HG03066 (cell line): ENCODE measurements around the gene AQP2.

Experiments used
- ATAC-seq: cut with Tn5 transposase; IDR thresholded peaks from one replicate; pipeline ENCODE4 v1.9.1; 2021; ENCODE audit warnings: low read depth; ENCODE audit not compliant: unreplicated experiment

The AQP2 gene, protein sequence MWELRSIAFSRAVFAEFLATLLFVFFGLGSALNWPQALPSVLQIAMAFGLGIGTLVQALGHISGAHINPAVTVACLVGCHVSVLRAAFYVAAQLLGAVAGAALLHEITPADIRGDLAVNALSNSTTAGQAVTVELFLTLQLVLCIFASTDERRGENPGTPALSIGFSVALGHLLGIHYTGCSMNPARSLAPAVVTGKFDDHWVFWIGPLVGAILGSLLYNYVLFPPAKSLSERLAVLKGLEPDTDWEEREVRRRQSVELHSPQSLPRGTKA

DNA sequence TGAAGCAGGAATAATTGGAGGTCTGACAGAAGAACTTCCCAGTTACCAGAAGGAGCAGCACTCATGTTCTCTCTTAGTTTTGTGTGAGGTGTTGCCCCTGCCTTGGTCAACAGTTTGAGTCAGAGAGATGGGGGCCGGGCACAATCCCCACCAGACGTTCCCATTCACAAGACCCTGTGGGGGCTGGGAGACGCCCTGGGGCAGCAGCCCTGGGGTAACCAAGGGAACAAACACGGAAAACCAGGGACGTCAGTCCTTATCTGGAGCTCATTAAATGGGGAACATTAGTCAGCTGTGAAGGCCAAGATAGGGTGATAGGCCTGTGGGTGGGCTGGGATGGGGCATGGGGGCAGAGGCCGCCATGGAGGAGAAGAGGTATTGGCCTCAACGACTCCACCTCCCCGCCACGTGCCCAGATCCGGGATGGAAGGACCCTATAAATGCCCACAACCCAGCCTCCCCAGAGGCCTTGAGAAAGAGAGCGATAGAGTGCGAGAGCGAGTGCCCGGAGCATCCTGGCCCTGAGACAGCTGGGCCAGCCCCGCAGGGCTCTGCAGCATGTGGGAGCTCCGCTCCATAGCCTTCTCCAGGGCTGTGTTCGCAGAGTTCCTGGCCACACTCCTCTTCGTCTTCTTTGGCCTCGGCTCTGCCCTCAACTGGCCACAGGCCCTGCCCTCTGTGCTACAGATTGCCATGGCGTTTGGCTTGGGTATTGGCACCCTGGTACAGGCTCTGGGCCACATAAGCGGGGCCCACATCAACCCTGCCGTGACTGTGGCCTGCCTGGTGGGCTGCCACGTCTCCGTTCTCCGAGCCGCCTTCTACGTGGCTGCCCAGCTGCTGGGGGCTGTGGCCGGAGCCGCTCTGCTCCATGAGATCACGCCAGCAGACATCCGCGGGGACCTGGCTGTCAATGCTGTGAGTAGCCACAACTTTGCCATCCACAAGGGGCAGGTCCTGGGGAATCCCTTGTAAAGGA, at the start of gene AQP2:
Gene AQP2 (plus strand): TSS at position 465 of the 979 bp plus-strand sequence. CDS start 94 bp downstream, at position 559.
- ATAC-seq = no peak

DNA sequence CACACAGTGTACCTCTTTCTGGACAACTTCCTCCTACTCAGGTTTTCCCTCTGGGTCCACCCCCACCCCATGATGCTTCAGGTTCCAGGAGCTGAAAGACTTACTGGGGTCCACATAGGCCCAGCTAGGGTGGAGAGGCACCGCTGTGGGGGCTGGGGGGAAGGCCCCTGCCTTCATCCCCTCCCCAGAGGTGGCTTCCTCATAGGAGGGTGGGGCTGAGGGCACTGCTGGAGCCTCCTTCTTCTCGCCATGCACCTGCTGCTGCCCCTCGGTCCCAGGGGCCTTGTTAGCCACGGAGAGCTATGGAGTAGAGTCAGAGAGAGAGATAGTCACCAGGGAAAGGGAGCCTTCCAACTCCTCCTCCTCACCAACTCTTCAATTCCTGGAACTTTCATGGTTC, 49.5 kb upstream of the AQP2 start:
- no peak for ATAC-seq

DNA sequence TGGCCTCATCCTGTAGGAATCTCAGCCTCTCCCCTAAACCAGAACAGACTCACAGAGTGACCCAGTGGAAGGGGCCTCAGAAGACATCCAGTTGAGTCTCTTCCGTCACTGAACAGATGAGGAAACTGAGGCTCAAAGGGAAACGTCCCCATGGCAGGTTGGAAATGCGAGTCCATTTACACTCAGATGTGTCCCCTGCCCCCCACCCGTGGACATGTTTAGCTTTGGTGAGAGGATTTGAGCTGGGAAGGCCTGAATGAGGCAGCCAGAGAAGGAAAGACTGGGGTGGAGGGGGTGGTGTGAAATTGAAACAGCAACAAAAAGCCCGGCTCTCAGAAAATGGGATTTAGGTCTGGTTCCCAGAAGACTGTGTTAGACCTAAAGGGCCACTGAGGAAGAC, 48.6 kb upstream of the AQP2 start:
- no peak for ATAC-seq

DNA sequence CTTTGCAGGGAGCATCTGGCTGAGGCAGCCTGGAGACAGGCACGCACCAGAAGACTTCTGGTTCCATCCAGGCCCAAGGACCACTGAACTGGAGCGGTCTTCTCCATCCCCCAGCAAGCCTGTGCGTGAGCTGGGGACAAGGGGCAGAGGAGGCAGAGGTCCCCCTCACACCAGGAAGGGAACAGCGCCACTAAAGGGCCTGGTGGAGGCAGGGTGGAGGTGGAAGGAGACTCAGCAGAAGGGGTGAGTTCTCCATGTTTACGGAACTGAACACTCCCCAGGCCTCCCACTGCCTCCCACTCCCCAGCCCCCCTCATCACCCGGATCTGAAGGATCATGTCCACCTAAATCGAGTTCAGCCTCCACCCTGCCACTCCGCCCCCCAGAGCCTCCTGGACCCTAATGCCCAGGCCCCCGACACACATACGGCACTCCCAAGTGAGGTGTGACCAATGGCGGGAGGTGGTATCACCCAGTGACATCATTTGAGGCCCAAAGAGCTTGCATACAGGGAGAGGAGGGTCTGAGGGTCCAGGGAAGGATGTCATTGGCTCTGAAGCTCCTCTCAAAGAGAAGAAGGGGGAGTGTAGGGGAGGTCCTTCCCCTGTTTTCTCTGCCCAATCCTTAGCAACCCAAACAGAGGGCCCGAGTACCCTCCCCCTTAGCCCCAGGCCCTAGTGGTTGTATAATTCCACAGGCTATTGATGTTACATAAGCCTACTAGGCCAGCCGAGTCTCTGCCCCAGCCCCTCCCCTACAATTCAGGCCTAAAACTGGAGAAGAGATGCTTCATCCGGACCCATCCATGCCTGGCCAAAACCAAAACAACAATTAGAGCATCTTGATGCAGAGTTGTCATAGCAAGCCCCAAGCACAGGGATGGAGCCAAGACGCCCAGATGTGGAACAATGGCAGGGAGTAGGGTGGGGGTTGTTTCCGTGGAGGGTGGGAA, 47.9 kb upstream of the AQP2 start:
- ATAC-seq = no peak

DNA sequence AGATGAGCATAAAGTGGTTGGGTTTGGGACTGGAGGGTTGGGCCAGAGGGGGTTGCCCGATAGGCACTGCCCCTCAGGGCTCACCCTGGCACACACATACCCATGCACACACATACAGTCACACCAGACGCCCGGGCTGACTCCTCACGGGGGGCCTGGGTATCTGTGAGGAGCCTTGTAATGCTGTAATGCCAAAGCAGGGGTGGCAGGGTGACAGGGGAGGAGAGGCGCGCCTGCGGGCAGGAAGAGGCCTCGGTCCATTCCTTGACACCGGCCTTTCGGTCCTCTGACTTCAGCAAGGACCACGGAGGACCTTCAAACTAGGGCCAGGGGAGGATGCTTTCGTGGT, 47.2 kb upstream of the AQP2 start:
- no peak for ATAC-seq

DNA sequence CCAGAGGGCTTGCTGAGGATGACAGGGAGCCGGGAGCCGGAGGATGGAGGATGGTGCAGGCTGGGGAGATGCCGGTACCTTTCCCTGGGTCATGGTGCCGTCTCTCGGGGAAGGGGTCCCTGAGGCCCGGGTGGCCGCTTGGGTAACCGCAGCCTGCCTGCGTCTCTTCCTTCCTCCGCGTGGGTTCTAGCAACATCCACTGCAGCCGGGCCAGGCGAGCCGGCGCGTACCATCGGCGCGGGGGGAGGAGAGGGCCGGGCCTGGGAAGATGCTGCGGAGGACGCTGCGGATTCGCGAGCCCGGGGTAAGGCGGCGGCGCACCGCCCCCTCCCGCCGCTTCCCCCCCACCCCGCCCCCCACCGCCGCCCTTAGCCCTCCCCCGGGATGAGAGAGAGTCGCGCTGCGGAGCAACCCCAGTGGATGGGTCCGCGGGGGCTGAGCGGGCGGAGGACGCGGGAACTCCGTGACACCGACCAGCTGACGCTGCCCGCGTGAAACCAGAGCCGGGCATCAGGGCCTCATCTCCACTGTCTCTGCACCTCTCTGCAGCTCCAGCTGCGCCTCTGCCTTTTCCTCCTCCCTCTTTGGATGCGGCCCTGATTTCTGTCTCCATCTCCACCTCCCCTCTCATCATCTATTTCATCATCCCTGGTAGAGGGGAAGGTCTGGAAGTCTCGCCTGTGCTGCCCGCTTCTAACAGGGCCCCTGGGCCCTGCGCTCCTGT, 46.7 kb upstream of the AQP2 start, which contains the start of gene FAIM2:
Gene FAIM2 (minus strand): TSS at position 201 of the 724 bp plus-strand sequence. CDS start 108 bp downstream, at position 93.
- no peak for ATAC-seq

DNA sequence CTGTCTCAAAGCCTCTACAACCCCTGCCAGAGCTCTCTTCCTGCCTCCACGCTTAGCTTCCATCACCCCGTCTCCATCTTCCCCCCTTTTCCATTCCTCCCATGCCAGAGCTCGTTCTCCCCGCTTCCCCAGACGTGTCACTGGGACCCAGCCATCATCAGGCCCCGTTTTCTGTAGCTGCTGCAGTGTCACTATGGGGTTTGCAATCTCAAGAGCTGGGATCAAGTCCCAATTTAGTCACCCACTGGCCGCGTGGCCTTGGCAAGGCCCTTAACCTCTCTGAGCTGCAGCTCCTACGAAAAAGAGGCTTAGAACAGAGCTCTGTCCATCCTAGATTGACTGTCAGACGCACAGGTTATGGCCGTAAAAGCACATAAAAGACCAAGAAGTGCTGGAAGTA, 45.9 kb upstream of the AQP2 start:
- no peak for ATAC-seq

DNA sequence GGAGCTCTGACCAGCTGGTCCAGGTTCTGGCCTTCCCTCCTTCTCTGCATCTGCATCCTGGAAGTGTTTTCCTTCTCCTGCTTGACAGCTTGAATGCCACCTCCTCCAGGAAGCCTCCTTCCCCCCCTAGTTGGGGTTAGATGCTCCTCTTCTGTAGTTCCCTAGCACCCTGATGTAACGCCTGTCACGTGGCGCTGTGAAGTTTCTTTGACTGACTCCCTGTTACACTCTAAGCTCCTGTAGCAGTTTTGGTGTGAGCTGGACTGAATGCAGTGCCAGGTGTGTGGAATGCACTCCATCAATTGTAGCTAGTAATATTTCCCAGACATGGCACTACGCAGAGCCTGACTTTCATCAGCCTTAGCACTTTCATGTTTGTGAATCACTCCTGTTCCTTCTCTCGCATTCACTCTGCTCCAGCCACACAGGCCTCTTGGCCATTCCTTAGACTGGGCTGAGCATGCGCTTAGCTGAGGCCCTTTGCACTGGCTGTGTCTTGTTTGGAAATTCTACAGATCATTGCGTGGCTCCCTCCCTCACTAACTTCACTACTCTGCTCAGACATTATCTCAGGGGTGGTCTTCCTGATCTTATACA, 44.7 kb upstream of the AQP2 start:
- no peak for ATAC-seq

DNA sequence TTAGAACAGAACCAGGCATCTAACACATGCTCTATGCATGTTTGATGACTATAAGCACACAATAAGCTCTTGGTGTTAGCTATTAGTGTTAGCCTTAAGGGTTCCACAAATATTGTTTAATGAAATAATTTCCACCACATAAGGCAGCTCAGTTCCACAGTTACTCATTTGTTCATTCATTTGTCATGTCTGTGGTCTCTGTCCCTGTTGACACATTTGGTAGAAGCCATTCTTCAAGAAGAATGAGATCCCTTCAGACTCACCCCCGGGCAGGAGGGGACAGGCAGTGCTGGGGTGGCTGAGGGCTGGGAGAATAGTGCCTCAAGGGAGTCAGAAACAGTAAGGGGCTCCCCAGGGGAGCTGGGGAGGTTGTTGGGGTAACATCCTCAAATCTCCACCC, 43.2 kb upstream of the AQP2 start:
- ATAC-seq = no peak

DNA sequence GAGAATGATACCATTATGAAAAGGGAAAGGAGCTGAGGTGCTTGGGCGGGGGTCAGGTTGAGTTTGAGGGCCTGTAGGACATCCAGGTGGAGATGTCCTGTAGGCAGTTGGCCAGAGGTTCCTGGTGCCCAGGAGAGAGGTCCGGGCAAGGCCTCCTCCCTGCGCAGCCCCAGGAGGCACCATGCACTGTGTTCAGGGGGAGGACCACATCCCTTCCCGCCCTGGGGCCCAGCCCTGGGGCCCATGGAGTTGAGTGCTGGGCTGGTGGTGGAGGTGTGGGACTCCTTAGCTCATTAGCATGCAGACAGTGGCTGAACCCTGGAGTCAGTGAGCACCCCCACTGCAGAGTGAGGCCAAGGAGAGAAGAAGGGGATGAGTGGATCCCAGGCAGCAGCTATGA, 41.2 kb upstream of the AQP2 start:
- ATAC-seq = no peak

DNA sequence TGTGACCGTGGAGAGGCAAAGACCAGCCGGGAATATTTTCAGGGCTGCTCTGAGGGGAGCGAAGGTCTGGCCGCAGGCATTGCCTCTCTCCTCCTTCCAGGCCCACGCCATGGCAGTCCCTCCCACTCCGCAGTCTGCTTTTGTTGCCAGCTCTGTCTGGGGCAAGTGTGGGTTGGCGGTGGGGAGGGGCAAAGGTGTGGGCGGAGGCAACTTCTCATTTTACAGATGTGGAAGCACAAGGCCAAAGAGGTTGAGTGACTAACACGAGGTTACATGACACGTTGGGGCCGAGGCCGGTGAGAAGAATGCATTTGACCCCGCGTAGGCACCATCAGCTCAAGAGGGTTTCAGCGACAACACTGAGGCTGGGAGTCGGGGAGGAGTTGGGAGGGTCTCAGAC, 40.7 kb upstream of the AQP2 start:
- no peak for ATAC-seq

DNA sequence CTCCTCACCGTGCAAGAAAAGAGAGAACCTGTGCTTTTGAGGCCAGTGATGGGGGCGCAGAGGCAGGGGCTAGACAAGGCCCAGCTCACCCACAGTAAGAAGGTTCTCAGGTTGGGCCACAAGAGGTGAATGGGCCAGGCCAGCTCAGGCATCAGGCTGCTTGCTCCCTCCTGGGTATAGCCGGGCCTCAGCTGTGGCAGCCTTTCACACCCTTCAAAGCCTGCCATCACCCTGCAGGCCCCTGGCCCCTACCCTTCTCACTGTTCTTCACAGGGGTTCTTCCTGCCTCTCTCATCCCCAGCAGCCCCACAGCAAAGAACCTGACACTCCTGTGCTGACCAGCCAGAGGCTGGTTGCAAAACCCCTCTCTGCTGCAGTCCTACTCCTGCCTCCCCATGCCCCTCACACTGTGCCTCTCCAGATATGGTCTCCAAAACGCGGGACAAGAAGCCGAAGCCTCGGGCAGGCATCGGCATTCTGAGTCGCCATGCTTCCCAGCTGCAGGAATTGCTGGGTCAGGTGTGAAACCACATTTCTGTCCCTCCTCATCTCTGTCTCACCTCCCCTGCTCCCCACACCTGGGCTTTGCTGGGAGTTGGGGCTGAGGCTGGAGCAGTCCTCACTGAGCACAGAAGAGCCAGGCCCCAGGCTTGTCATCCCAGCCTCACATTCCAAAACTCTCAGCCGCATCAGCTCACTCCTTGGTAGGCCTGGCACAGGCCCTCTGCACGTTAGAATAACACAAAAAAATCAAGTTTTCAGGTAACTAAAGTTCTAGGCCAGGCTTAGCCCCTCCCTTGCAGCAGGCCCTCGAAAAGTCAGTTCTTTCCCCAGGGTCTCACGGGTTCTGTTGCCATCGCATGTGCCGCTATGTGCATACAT, 40.0 kb upstream of the AQP2 start:
- ATAC-seq = no peak

DNA sequence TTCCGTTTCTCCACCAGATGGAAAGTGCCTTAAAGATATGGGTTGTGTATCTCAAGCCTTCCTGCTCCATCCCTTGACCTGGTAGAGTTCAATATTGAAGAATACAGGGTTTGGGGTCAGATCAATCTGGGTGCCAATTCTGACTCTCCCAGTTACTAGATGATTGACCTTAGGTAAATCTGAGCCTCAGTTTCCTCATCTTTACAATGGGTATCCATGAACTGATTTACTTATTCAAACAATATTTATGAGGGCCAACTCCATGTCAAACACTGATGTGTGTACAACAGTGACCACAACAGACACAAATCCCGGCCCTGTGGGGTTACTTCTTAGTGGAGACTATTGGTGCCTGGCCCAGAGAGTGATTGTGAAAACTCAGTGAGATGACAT, 39.3 kb upstream of the AQP2 start:
- ATAC-seq = no peak

DNA sequence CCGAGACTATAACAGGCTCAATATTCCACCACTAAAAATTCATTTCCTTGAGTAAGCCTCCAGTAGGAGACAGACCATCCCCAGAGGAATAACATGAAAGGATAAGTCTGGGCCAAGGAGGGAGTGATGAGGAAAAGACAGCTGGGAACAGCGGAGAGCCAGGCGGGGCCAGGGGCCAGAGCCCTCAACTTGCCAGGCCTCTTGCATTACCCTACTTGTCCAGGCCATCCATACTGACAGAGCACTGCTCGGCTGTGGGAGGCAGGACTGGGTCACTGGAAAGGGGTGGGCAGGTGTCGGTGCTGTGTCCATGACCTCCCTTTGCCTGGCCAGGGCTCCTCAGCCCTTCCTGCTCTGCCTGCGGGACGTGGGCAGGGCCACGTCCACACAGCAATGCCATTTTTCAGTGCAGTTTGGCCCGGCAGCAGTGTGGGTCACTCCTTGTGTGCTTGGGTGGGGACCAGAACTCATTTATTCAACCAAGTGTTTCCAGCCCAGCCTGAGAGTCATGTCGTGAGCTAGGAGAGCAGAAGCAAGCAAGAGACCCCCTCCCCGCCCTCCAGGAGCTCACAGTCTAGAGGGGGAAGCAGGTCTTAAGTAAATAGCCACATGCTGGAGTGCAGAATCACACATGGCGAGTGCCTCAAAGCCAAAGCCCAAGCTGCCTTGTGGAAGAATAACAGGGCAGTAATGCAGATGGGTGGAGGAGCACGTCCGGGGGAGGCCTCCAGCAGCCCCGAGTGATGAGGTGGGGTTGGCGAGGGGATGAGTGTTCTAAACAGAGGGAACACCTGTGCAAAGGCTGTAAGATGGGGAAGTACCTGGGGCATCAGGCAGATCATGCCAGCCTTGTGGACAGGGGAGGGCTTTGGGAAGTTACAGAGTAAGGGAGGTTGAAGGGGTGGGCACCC, 37.9 kb upstream of the AQP2 start:
- no peak for ATAC-seq

DNA sequence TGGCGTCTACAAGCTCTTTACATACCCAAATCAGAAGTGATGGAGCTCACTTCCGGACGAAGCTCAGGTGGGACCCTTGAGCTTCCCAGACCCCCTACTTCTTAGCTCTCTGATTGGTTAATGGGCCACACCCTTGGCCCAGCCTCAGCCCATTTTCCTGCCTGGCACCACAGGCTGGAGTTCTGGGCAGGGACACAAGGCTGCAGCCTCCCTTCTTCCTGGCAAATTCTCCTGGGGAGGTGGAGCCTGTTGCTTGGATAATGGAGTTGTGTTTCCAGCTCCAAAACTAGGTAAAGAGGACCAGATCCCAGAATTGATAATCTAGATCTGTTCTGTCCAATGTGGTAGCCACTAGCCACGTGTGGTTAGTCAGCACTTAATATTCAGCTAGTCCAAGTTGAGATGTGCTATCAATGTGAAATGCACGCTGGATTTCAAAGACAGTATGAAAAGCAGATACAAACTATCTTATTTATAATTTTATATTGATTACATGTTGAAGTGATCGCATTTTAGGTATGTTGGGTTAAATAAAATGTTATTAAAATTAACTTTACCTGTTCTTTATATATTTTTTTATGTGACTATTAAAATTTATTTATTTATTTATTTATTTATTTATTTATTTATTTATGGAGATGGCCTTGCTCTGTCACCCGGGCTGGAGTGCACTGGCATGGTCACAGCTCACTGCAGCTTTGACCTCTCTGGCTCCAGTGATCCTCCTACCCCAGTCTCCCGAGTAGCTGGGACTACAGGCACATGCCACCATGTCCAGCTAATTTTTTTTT, 34.2 kb upstream of the AQP2 start:
- ATAC-seq = no peak

DNA sequence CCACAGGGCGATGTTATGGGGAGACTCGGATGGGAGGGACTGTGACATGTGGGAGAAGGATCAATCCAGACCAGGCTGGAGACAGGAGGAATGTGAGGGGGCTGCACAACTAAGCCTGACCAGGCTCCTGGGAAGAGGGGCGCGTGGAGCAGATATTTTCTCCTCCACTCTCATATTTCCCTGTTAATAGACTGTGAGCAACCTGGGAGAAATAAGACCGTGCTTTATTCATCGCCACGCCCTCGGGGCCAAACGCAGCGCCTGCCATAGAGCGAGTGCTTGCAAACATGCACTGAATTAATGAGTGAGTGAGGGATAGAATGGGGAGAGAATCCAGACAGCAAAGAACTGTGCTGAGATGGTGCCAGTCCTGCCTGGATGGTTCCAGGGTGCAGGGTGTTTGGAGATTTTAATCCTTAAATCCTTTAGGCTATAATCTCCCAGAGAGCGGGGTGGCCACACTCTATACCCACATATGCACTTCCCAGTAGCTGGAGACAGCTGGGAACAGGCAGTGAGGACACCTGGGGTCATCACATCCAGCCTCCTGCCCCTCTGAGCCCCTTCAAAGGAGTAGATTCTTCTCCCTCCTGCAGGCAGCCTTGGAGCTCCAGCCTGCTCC, 33.3 kb upstream of the AQP2 start:
- ATAC-seq = no peak

DNA sequence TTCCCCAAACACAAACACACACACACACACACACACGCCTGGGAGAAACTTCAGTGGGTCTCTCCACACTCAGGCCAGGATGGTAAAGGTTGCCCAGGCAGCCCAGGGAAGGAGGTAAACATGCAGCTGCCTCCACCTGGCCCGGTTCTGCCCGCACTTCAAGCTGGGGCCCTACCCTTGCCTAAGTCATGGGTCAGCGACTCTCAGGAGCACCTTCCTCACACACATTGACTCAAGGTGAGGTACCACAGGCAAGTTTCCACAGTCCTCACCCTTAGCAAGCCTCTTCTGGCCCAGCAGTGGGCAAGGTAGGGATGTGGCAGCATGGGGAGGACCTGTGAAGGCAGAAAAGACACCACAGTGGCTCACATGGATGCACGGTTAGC, 32.8 kb upstream of the AQP2 start:
- no peak for ATAC-seq
